HG03460 (cell line): ENCODE data around the gene CYSRT1.
"Not testable (repeated sequence)": the region's sequence is repeated elsewhere in the genome, so short reads cannot be mapped to it uniquely, and the experiment has no call there.

ENCODE experiments used
- ATAC-seq: cut with Tn5 transposase; IDR thresholded peaks from one replicate; pipeline ENCODE4 v1.9.1; 2021; ENCODE audit not compliant: unreplicated experiment

CYSRT1 gene

DNA sequence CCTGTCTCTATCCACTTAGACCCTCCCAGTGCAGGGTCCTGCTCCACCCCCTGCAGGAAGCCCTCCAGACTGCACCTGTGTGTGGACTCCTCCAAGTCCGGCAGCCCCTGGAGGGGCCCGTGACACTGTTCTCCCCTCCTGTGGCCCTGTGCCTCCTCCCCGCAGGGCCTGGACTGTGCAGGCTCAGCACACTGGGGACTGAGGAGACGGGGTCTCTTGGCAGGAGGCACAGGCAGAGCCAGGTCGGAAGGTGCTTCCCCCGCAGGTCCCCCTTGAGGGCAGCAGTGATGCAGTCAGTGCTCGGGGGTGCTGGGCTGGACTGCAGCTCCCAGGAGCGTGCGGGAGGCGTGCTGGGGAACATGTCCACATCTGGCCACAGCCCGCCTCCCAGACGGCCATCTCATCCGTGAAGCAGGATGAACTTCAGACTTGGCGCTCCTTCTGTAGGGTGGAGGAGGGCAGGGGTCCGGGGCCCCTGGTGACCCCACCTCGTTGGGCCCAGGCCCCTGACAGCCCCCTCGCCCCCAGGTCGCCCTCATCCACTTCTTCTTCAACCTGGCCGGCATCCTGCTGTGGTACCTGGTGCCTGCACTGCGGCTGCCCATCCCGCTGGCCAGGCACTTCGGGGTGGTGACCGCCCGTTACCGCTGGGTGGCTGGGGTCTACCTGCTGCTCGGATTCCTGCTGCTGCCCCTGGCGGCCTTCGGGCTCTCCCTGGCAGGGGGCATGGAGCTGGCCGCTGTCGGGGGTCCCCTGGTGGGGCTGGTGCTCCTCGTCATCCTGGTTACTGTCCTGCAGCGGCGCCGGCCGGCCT lies 10.7 kb downstream of the CYSRT1 start:
- no peak for ATAC-seq

DNA sequence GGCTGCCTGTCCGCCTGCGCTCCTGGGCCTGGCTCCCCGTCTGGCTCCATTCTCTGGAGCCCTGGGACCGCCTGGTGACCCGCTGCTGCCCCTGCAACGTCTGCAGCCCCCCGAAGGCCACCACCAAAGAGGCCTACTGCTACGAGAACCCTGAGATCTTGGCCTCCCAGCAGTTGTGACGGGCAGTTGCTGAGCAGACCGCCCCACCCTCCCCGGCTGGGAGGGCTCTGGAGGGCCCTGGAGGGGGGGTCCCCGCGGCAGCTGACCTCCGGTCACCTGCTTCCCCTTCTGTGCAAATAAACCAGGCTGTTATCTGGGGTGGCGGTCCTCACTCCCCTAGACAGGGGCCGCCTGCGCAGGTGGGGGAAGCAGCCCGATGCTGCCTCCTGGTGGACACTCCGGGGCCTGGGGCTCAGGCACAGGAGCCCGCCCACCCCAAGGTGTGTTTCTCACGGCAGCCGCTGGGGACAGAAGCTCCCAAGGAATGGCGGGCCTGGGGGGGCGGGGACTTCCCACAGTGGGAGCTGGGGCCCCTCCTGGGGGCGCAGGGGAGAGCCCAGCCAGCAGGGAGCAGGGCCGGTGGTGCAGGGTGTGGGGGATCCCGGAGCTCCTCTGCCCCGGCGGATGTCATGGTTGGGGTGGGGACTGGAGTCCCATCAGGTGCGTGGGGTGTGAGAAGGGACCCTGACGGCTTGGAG lies 11.4 kb downstream of the CYSRT1 start:
- no peak for ATAC-seq

DNA sequence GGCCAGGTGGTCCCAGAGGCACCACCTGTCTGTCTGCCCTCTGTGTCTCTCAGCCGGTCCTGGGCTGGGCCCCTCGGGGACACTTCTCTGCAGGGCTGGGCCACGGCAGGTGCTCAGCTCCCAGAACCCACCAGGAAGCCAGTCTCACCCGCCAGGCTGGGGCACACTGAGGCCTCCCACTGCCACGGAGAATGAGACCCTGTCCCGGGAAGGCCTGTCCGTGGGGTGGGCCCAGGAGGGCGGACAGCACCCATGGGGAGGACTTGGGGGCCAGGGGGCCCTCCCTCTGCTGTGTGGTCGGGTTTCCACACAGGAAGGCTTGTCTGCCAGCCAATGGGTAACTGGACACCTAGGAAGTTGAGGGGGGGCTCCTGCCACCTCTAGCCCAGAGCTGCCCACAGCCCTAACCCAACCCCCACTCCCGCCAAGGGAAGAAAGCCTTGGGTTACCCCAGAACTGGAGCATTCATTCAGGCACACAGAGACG lies 12.0 kb downstream of the CYSRT1 start:
- ATAC-seq, result no peak

DNA sequence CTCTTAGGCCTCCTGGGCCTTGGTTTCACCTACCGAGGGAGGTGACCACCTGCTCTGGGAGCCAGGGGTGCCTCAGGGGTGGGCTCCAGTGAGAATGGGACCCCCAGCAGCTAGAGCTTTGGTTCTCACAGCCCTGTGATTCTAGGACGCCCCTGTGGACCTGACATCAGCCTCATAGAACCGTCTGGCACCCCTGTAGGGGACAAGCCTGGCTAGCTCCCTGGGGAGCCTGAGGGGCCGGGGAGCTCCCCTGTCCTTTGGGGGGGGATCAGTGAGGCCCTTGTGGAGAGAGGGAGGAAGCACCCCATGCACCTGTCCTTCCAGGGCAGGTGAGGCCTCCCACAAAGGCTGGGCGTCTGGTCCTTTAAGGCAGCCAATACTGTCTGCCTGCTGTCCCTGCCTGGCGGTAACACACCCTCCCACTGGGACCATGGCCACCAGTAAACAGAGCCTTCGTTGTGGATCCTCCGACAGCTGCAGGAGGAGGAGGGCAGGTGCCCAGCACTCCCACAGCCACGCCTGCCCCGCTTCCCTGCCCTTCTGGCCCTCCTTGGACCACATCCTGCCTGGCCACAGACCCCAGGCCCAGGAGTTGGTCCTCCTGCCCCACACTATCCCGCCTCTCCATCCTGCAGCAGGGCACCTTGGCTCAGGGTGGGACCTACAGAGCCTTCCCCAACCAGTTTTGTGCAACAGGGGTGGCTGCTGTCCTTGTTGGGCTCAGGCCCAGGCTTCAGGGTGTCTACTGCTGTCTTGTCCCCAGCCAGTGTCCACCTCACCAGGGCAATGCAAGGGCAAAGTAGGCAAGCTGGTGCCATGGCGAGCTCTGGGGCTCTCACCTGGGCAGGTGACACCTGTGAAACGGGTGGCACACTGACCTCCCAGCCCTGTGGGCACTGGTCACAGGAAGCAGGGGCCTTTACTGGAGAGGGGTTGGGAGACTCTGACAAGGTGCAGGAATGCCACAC lies 13.1 kb downstream of the CYSRT1 start:
- ATAC-seq, result no peak

DNA sequence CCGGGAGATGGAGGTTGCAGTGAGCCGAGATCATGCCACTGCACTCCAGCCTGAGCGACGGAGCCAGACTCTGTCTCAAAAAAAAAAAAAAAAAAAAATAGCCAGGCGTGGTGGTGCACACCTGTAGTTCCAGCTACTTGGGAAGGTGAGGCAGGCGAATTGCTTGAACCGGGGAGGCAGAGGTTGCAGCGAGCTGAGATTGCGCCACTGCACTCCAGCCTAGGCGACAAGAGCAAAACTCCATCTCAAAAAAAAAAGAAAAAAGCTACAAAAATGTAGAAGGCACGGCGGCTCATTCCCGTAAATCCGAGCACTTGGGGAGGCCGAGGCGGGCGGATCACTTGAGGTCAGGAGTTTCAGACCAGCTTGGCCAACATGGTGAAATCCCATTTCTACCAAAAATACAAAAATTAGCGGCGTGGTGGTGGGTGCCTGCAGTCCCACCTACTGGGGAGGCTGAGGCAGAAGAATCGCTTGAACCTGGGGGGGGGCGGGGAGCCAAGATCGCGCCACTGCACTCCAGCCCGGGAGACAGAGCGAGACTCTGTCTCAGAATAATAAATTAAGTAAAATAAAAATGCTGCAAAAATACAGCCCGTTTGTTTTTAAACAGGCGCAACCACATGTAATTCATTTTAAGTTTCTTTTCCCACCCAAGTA lies 14.7 kb downstream of the CYSRT1 start:
- ATAC-seq, result not testable (repeated sequence)

DNA sequence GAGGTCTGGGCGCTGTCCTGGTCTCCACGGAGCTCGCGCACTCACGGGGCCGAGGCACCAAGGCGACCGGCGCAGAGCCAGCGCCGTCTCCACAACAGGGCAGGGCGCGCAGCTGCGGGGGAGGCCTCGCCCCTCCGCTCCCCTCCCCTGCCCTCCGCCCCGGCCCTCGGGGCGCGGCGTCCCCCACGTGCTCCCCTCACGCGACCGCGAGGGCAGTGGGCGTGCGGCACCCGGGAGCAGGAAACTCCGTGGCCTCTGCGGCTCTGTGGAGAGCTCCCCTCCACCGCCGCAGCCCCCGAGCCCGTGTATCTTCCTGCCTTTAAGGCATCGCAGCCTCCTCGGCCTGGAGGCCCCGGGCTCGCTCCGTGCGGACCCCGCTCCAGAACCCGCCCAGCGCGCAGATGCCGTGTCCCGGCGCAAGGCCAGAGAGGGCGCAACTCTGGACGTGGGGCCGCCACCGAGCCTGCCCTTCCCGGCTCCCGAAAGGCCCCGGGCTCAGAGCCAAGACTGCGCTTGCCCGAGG lies 15.4 kb downstream of the CYSRT1 start:
- ATAC-seq, result peak; percentile 23

DNA sequence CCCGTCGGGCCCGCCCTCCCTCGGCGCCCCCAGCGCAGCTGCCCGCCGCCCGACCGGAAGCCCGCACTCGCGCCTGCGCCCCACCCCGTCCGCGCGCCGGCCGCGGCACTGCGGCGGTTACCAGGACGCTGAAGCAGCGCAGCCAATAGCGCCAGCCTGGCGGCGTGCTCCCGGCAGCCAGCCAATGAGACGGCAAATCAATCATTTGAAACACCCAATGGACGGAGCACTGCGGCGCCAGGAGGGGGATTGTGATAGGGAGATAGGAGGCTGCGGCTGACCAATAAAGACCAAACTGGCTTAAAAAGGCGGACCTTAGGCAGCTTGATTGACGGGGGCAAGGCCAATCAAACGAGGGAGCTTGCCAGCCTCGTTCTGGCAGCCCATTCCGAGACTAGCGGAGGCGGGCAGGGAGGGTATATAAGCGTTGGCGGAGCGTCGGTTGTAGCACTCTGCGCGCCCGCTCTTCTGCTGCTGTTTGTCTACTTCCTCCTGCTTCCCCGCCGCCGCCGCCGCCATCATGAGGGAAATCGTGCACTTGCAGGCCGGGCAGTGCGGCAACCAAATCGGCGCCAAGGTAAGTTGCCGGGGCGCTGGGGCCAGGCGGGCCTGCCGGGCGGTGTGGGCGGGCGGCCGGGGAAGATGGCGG lies 16.0 kb downstream of the CYSRT1 start, which contains the start of gene TUBB4B:
Gene TUBB4B, plus strand, starts transcription at position 447 of the 649 bp plus-strand sequence. Its CDS starts 74 bp downstream, at position 521.
- ATAC-seq, result peak; percentile 67

DNA sequence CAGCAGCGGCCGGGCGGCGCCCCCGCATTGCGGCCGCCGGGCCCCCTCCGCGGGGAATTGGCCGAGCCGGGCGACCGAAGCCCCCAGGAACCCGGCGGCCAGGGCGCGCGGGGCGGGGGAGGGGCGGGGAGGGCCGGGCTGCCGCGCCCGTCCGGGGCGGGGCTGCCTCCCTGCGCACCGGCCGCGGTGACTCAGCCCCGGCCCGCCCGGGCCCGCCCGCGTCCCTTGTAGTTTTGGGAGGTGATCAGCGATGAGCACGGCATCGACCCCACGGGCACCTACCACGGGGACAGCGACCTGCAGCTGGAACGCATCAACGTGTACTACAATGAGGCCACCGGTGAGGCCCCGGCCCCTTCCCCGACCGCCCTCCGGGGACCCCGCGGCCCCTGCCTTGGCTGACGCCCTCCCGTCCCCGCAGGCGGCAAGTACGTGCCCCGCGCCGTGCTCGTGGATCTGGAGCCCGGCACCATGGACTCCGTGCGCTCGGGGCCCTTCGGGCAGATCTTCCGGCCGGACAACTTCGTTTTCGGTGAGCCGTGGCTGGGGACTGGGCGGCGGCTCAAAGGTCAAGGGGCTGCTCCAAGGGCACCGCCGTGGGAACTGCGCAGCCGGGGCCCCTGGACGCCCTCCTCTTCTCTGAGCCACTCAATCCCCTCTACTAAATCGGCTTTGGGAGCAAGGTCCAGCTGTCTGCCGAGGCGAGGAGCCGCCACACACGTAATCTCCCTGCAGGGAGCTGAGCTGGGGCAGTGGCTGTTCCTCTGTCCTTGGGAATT lies 16.7 kb downstream of the CYSRT1 start:
- peak; percentile 2 for ATAC-seq

DNA sequence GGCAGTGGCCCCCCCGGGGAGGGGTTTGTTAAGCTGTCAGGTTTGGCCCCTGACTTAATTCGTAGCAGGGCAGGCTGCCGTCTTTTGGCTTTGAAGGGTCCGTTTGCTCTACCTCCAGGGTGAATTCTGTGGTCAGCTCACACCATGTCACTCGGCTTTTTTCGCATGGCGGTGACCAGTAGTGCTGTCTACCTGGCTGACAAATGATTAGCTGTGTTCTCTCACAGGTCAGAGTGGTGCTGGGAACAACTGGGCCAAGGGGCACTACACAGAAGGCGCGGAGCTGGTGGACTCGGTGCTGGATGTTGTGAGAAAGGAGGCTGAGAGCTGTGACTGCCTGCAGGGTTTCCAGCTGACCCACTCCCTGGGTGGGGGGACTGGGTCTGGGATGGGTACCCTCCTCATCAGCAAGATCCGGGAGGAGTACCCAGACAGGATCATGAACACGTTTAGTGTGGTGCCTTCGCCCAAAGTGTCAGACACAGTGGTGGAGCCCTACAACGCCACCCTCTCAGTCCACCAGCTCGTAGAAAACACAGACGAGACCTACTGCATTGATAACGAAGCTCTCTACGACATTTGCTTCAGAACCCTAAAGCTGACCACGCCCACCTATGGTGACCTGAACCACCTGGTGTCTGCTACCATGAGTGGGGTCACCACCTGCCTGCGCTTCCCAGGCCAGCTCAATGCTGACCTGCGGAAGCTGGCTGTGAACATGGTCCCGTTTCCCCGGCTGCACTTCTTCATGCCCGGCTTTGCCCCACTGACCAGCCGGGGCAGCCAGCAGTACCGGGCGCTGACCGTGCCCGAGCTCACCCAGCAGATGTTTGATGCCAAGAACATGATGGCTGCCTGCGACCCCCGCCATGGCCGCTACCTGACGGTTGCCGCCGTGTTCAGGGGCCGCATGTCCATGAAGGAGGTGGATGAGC lies 17.6 kb downstream of the CYSRT1 start:
- ATAC-seq, result no peak

DNA sequence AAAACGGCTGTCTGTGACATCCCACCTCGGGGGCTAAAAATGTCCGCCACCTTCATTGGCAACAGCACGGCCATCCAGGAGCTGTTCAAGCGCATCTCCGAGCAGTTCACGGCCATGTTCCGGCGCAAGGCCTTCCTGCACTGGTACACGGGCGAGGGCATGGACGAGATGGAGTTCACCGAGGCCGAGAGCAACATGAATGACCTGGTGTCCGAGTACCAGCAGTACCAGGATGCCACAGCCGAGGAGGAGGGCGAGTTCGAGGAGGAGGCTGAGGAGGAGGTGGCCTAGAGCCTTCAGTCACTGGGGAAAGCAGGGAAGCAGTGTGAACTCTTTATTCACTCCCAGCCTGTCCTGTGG lies 18.3 kb downstream of the CYSRT1 start:
- ATAC-seq, result not testable (repeated sequence)

DNA sequence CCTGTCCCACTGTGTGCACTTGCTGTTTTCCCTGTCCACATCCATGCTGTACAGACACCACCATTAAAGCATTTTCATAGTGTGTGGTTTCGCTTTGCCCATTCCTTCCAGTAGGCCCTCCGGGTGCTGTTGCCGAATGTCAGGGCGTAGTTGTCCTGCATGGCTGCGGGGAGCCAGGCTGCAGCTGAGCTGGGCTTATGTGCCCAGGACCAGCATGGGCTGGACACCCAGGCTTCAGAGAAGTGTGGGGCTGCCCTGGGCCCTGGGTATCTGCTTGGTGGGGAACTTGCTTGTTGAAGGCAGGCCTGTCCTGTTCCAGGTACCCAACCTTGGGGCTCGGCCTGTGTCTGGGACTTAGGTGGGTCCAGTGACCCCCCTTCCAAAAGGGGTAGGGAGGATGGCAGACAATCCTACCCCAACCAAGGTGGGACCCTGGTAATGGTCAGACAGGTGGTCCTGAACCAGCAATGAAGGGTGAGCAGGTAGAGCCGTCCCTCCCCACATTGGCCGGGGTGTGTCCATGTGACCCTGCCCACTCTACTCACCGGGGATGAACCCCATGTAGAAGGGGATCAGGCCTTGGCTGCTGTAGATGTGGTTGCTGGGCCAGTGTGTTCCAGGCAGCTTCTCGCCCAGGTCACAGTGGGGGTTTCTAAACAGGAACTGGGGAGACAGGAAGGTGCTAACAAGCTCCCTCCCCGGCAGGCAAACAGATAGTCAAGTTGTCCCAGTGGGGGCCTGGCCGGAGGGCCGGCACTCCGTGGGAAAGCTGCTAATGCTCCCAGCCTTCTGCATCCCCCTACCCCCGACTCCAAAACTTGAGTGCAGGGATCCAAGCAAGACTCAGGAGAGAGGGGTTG lies 18.9 kb downstream of the CYSRT1 start:
- no peak for ATAC-seq

DNA sequence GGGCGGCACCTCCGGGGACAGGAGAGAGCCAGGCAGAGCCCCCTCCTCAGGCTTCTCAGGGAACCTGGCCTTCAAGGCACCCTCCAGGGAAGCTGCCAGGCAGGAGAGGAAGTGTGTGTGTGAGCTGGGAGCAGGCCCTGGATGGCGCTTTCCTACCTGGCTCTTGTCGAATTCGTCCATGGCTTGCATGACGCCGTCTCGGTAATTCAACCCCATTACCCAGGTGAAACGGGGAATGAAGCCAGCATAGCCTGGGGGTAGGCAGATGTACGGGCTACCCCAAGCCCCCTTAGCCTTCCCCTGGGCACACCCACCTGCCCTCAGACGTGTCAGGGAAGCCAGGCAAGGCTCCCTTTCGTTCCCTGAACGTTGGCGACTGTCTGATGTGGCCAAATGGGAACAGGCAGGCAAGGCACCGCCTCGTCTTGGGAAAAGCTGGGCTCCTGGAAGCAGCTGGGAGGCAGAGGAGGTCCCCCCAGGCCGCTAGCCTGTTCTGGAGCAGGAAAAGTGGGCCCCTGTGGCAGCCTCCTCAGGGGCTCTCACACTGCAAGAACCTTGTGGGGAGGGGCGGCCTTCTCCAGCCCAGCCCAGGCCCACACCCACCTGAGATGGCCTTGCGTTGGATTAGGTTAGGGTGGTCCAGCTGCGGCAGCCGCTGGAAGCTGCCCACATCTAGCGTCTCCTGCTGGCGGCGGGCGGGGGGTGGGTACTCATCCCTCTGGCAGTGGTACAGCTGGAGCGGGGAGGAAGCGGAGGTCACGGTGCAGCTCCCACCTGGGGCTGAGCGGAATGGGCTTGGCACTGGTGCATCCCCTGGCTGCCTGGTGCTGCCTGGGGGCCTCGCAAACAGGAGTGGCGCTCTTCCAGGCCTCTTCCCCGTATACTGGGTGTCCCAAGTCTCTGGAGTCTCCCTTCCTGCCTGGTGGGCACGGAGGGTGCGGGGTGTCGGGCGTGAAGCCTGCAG lies 19.8 kb downstream of the CYSRT1 start:
- ATAC-seq, result no peak

DNA sequence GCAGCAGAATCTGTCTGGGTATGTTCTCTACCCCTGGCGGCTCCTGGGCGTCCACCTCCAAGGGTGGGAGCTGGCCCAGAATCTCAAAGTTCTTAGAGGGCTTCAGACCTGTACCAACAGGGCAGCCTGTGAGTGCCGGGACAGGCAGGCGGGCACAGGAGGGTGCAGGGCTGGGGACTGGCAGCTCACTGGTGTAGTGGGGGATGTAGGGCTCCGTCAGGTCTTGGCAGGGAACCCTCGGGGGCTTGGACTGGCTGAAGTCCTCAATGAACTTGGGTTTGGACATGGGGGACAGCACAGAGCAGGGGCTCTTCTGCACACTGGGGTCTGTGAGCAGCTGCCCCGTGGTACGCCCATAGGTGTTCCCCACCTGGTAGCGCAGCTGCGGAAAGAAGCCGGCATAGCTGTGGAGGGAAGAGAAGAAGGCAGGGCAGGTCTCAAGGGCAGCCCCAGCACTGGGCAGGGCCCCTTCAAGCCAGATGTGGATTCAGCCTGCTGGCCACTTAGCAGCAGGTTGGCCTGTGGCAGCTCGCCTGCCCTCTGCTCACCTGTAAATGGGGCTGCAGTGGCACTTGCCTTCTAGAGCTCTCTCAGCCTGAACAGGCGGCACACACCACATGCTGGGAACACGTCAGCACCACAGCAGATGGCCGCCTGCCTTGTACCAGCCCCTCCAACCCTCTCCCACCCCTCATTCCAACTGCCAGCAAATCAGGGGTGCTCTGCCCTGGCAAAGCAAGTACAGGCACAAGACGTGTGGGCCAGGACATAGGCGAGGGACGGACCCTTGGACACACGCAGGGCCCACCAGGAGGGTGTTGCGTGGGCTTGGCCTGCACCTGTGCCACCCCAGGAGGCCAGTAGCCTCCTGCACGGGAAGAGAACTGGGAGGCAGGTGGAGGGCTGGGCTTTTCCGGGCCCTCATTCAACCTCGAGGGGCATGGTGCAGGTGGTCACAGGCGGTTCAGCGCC lies 20.8 kb downstream of the CYSRT1 start:
- ATAC-seq, result no peak

DNA sequence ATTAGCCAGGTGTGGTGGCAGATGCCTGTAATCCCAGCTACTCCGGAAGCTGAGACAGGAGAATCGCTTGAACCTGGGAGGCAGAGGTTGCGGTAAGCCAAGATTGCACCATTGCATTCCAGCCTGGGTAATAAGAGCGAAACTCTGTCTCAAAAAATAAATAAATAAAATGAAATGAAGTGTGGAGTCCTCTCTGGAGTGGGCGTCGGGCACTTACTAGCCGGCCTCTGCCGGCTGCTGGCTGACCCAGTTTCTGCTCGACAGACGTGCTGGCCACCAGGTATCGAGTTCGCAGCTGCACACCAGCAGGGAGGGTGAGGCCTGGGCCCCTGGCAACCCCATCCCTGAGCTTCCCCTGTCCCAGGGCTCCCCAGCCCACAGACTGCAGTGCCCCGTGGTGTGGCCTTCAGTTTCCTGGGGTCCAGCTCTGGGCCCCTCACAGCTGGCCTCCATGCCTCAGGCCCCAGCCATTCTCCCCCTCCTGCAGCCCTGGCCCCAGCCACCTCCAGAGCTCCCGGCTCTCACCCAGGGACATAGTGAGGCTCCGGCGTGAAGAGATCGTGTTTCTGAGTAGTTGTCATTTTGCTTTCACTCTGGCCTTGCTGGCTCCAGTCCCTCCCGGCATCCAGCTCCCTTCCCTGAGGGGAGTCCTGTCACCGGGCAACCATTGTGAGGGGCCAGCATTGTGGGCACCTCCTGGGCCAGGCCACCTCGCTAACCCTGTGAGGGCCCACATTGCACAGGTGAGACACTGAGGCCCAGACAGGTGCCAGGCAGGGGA lies 22.4 kb downstream of the CYSRT1 start:
- ATAC-seq, result no peak
